DMS114 treated with DMSO at 0.1 percent for 48 hours (cell line): ENCODE measurements around the gene MCTP1.
"Not testable (repeated sequence)": the region's sequence is repeated elsewhere in the genome, so short reads cannot be mapped to it uniquely, and the experiment has no call there.

Experiments used
- DNase-seq: peaks from one replicate; lab custom pipeline; 2025; ENCODE audit not compliant: unreplicated experiment; lab: John Stamatoyannopoulos, UW

MCTP1 gene

DNA sequence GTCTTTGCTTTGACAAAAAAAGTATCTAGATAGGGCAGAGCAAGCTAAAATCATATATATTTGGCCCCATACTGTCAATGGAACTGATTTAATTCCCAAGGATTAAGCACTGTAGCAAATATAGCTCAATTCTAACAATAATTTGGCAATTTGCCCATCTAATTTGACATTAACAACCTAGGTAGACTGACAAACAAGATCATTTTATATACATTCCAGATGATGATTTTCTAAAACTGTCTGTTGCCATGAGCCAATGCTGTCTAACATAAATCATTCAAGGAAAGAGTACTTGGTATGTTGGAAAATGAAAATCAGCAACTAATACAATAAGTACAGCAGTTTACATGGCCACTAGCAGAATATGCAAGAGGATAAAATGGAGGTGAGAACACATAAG, 32.1 kb downstream of the MCTP1 start:
- no peak for DNase-seq

DNA sequence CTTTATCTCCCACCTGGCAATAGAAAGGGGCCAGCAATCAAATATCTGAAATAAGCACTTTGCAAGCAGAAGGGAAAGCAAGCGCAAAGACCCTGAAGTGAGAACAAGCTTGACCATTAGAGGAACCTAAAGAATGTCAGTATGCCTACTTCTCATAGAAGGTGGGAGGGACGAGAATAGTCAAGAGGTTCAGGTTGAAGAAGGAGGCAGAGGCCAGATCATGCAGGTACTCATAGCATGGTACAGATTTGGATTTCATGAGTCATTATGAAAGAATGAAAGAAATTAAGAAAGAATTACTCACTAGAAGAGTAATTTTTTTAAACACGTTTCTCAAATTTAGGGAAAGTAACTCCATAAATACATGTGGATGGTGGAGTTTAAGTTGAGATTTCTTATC, 33.7 kb downstream of the MCTP1 start:
- DNase-seq, result no peak

DNA sequence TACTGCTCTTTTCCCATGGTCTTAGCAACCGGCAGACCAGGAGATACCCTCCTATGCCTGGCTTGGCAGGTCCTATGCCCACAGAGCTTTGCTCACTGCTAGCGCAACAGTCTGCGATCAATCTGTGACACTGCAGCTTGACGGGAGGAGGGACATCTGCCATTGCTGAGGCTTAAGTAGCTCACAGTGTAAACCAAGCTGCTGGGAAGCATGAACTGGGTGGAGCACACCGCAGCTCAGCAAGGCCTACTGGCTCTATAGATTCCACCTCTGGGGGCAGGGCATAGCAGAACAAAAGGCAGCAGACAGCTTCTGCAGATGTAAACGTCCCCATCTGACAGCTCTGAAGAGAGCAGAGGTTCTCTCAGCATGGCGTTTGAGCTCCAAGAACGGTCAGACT, 40.4 kb downstream of the MCTP1 start:
- no peak for DNase-seq

DNA sequence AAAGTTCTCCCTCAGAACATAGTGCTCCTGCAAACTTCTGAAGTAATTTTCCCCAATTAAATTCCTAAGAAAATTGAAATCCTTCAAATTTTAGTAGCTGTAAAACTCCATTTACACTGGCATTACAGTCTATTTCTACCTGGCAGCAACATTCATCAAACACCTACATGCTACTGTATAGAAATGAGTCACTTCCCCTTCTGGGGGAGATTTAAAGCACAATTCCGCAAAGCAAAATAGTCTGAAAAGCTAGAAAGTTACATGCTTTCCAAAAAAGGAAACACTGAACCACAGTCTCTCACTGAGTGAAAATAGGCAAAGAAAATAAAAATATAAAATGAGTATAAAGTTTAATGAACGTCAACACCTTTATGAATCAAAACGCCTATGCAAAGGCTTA, 43.3 kb downstream of the MCTP1 start:
- no peak for DNase-seq

DNA sequence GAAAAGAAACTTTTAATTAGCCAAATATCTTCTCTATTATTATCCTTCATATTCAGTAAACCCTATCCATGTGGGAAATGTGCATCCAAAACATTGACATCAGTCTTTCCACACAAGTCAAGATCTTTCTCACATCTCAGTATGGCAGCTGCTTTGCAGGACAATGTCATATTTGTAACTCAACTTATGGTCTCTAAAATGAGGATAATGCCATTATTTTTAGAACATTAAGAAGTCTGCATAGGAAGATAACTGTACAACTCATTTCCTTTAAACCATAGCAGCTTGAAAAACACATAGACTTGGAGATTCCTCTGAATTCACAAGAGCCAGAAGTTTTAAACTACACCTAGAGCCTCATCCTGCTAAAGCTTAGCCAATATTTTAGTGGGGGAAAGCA, 43.7 kb downstream of the MCTP1 start:
- DNase-seq, result no peak

DNA sequence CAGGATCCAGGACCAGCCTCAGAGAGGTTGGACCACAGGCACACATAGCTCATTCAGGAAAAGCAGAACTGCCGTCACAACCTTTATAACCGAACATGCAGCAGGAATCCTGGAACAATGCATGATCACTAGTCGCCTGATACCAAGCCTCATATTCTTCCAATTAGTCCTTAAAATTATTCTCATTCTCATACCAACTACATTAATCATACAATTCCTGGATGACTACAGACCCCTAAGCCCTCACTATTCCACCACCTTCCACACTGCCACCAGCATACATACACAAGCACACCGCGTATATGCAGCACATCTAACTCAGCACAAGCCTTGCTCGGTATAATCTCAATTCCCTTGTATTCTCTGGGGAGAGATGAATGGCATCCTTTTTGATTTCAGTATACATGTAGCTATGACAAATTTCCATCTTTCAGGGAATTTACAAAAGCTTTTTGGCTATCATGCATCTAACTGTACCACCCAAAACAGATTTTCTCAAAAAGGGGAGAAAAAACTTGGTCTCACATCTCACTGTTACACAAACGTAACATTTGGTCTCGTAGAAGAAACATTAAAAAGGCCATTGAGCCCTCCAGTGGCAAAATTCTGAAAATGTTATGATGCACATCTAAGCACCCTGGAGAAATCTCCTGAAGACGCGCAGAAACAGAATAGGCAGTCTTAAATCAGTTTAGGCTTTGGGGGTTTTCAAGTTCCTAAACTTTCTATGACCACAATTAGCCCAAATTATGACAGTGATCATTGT, 46.2 kb downstream of the MCTP1 start:
- peak; percentile 6 for DNase-seq

DNA sequence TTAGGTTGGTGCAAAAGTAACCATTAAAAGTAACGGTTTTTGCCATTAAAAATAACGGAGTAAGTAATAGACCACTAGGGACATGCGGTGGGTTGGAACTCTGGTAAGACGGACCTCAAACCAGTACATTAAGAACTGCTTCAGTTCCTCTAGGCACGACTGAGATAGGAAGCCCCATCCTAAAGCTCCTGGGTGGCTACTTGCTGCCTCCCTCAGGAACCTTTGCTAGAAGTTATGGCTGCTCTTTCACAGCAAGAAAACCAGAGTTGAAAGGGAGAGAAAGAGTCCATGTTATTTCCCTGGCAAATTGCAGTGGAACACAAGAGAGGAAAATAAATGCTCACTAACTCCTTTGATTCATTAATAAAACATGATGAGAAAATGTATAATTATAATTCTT, 47.6 kb downstream of the MCTP1 start:
- DNase-seq, result no peak

DNA sequence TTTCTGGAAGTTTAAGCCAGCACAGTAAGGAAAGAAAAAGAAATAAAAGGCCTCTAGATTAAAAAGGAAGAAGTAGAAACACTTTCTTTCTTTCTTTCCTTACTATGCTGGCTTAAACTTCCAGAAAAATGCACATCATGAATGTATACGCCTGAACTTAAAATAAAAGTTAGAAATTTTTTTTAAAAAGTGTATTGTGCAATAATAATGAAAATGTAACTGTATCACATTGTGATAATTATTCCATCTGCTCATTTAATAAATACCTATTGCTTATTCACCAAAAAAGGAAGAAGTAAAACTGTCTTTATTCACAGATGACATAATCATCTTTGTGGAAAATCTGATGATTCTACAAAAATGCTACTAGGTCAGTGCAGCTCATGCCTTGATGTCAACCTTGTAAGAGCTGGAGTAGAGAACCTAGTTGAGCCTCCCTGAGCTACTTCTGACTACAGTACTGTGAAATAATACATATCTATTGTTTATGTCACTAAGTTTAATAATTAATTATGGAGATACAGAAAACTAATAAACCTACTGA, 49.4 kb downstream of the MCTP1 start:
- DNase-seq, result no peak

DNA sequence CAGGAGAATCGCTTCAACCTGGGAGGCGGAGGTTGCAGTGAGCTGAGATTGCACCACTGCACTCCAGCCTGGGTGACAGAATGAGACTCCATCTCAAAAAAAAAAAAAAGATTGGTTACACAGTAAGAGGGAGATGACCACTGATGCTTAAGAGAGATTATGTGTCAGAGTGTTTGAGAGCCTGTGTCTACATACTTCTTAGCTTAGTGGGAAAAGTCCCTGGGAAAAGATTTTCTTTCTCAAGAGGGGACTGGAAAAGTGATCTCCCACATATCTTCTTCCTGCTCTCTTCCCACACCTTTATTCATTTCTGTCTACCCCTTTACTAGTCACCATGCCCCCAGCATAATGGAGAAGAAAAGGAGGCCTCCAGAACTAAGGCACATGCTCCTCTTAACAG, 55.2 kb downstream of the MCTP1 start:
- DNase-seq, result no peak

DNA sequence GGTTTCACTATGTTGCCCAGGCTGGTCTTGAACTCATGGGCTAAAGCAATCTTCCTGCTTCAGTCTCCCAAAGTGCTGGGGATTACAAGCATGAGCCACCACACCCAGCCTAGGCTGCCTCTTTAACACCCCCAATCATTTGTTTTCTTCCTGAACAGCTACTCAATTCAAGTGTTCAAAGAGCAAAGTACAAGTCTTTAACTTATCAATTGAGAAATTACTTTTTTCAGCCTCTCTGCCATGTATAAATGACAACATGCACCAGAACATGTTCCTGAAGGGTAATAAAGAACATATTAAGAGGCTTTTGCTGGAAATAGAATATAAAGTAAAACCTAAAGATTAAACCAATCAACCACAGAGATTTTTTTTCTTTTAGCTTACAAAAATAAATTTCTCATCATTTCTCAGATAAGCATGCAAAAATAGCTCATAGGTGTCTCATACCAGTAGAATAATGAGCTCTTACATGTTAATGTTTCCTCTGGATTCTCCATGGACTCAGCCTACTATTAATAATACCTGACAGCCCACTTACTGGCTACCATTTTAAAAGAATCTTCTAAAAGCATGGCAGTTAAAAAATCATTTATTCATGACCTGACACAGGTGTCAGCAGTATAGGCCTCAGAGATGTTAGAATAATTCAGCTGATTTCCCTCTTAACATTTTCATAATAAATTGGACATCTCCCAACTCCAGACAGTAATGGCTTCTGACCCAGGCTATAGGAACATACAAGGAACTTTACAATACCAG, 60.0 kb downstream of the MCTP1 start:
- DNase-seq, result no peak

DNA sequence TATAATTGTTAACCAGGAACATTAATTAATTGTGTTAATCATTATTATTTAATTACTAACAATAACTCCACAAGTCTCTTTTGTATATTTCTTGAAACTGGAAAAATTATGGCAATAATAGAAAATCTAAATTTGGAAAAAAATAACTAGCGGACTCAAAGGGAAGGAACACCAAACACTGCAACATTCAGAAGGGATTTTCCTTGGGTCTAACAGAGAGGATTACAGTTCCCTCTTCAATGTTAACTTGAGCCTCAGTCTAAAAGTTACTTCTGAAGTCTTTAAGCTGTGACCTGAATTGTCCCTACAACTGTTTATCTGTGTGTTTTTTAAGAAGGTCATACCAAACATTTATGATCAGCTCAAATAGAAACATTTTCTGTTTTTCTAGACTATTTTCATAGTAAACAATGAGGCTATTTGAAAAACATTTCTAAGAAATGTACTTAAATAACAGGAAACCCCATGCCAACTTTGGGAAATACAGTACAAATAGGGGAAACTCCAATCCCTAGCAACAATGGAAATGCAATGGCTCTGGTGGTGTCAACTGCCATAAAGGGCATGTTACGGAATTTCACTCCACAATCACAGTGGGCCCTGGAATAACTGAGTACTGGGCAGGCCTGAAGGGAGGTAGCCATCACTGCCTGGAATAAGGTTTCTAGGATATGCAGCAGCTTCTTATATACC, 61.2 kb downstream of the MCTP1 start:
- DNase-seq, result no peak

DNA sequence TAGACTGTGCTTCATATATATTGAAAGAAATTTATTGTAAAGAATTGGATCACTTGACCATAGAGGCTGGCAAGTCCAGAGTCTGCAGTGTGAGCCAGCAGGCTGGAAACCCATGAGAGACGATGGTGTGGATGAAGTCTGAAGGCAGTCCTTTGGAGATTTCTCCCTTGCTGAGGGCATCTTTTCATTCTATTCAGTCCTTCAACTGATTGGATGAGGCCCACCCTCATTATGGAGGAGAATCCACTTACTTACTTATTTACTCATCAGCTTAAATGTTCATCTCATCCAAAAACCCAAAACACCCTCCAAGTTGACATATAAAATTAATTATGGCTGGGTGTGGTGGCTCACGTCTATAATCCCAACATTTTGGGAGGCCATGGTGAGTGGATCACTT, 62.1 kb downstream of the MCTP1 start:
- DNase-seq, result no peak

DNA sequence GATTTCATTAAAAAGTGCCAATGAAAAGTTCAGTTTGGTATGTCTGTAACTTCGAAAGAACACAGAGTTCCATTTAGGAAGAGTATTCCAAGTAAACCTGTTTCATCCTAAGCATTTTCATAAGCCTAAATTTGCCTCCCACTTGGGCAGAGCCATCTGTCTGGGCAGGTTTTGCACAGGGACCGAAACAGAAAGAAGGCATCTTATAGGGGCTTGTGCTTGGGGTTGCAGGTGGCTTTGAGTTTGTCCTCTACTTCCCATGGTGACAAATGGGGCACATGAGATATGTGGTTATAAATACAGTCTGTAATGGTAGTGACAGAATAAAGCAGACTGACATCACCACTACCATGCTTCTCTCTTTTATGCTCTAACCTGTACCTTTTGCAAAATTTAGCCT, 63.7 kb downstream of the MCTP1 start:
- no peak for DNase-seq

DNA sequence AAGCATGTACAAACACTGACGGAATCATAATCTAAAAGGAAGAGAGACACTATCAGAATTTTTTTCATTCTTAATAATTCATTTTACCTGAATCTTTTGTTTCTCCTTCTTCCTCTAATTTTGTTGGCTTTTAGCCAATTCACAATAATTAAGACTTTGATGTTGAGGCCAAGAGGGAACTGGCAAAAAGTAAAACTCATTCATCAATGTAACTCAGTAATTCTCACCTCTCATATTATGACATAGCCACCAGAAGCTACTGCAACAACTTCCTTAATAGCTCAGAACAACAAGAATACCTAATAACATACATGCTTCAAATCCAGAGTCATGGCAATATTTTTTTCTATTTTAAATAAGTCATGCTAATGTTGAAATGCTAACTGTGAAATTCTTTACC, 64.5 kb downstream of the MCTP1 start:
- no peak for DNase-seq

DNA sequence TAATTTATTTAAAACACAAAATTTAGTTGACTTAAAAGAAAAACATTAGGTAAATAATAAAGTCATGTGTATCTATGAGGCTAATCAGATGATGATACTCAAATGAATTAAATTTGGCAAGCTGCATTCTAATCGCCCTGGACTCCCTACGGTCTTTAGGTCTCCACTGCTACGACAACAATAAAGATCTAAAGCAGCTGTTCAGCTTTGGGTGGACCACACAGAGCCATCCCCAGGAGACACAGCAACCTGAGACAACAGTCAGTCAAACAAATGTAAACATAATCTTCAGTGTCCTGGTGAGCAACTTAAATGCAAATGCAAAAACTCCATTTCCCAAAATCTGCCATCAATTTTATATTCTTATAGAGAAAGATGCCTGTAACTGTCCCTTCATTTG, 65.5 kb downstream of the MCTP1 start:
- no peak for DNase-seq

DNA sequence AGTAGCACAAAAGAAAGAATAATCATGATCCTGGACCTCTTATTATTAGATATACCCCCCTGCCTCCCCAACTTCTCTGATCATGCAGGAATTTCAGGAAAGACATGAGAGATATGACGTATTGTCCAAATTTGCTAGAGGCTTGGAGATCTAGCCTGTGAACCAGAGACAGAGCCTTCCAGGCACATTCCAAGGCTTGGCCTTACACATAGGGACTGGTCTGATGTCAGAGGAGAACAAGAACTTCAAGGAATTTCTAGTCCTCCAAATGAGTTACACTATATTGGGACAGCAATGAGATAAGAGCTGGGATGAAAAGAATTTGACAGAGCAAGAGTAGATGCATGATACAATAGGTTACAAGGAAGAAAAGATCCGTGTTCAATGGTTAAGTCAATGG, 67.0 kb downstream of the MCTP1 start:
- no peak for DNase-seq

DNA sequence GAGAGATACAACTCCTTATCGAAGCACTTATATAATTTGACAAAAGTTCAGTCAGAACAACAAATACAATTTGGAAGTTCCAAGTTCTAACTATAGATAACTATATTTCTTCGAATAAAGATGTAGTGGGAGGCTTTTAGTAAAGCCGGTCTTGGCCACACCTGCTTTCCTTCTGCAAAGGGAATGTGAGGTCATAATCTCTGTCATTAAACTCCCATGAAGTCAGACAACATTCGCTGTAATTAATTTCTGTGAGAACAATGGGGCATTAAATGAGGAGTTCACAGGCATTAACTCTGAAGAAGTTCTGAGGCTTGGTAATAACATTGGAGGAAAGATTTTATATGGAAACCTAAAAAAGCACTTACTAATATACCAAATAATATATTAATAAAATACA, 67.5 kb downstream of the MCTP1 start:
- no peak for DNase-seq

DNA sequence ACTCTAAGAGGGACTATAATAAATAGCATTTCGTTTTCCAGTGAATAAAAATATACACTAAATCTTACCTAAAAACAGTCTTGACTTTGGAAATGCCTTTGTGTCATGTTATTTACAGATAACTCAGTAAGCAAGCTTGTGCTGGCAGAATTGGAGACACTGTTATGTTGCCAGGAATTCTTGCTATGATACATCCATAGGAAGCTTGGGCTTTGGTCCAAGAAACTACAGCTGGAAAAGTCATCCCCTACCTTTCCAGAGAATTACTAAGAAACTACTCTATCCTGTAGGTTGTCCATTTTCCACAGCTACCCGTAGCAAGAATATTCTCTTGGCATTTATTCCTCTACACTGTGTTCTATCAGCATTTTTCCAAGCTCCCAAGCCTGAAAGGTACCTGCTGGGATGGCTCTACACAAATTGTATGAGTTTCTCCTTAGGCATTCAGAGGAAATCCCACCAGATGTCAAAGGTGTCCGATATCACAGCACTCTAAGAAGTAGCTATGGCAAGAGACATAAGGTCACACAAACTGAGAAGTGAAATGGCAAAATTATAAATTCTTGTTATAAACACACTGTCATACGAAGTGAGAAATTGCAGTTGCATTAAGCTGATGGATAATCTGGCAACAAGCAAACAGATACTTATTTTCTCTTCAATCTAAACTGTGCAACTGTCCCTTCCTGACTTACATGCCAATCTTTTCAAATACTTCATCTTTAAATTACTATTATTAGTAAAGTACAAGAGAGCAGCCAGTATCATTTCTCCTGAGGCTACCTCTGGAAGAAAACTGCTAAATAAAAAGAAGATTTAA, 68.5 kb downstream of the MCTP1 start:
- no peak for DNase-seq

DNA sequence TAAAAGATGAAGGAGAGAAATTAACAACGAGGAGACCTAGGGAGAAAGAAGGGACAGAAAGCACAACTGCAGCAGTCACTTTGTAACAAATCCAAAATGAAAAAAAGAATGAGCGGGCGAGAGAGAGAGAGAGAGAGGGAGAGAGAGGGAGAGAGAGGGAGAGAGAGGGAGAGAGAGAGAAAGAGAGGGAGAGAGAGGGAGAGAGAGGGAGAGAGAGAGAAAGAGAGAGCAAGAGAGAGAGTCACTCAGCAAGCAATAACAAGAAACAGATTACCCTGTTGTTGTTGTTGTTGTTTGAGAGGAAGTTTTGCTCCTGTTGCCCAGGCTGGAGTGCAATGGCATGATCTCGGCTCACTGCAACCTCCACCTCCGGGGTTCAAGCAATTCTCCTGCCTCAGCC, 77.1 kb downstream of the MCTP1 start:
- not testable (repeated sequence) for DNase-seq

DNA sequence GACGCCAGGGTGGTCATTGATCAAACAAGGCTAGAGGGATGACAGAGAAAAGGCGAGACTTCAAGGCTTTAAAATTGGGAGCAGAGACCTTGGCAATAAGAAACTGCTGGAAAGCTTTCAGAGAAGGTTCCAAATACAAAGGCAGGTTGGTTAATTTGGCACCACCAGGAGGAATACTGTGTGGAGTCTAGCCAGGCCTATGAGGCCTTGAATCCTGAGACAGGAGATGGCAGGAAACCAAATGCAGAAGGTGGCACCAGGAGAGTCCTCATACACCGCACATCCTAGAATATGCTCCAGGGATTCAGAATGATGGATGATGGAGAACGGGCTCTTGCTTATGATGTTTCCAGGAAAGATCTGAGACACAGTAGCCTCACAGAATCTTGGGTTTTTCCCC, 90.0 kb downstream of the MCTP1 start:
- DNase-seq, result no peak

DNA sequence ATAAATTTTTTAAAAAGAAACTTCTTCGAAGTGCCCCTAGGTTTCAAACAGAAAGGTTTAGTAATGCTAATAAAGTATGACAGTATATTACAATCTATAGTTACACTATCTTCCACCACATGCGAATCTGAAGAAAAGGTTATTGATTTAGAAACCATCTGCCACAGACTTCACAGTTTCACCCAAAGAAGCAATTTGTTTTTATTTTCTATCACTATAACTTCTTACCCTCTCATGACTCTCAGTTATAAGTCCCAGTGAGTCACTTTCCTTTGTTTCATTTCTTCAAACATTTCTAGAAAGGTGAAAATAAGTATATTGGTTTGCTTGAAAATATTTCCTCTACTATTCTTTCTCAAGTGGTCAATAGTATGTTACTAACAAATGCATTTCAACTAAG, 93.6 kb downstream of the MCTP1 start:
- DNase-seq, result no peak
